CD14-positive monocyte (primary cell): ENCODE data around the gene RBM10. TPM values are rescaled to one million over a fixed set of nuclear protein-coding genes. Genes with fewer than 3 reads are reported as not detected.

Experiments
- DNase-seq, 3 donors: peaks; one replicate each; pipeline ENCODE4 v3.0.0-alpha.2; 2011 to 2022
- H2AFZ ChIP-seq: 2 replicates; pipeline ENCODE4 v1.6.0; 2012; ENCODE audit warnings: mild to moderate bottlenecking, low read depth, low read length, inconsistent platforms; ENCODE audit not compliant: insufficient read depth, poor library complexity, severe bottlenecking
- H3K27ac ChIP-seq, 2 donors: 1 replicate in 1 of 2; 2 replicates in 1 of 2; pipeline ENCODE4 v1.5.1; 2012 to 2013; ENCODE audit warnings: low read length in 2 of 2, control low read depth in 1 of 2, inconsistent platforms in 1 of 2, low read depth in 1 of 2, mild to moderate bottlenecking in 1 of 2
- H3K27me3 ChIP-seq, 2 donors: one replicate each; pipeline versions ENCODE4 v1.6.0 to v1.6.1; 2011 to 2013; ENCODE audit warnings: low read length in 2 of 2; ENCODE audit not compliant: control insufficient read depth in 2 of 2, insufficient read depth in 2 of 2
- H3K36me3 ChIP-seq, 2 donors: replicated peaks in 1 of 2; 1 replicate in 1 of 2; 2 replicates in 1 of 2; pipeline versions ENCODE4 v1.5.1 to v1.6.1; 2012 to 2013; ENCODE audit warnings: low read length in 2 of 2, control low read depth in 1 of 2, inconsistent platforms in 1 of 2, mild to moderate bottlenecking in 1 of 2; ENCODE audit not compliant: insufficient read depth in 2 of 2, control insufficient read depth in 1 of 2
- H3K4me1 ChIP-seq, 2 donors: 1 replicate in 1 of 2; 2 replicates in 1 of 2; pipeline versions ENCODE4 v1.5.1 to v1.6.1; 2012 to 2013; ENCODE audit warnings: low read length in 2 of 2, control low read depth in 1 of 2, inconsistent platforms in 1 of 2, mild to moderate bottlenecking in 1 of 2, moderate library complexity in 1 of 2; ENCODE audit not compliant: insufficient read depth in 2 of 2, control insufficient read depth in 1 of 2
- H3K4me2 ChIP-seq: replicated peaks from 2 replicates; pipeline ENCODE3; 2012; ENCODE audit warnings: low read length, moderate library complexity, mild to moderate bottlenecking; ENCODE audit not compliant: poor library complexity, severe bottlenecking; ENCODE audit errors: extremely low read depth
- H3K4me3 ChIP-seq, 3 experiments: fragments of 200-600 bp in 1 of 3; sonication (generic) in 1 of 3; replicated peaks in 1 of 3; 1 replicate in 2 of 3; 2 replicates in 1 of 3; pipeline ENCODE4 v1.5.1; 2011 to 2013; ENCODE audit warnings: low read length in 3 of 3, mild to moderate bottlenecking in 3 of 3, control low read depth in 2 of 3, low read depth in 2 of 3, inconsistent platforms in 1 of 3, moderate library complexity in 1 of 3
- H3K79me2 ChIP-seq: 2 replicates; pipeline ENCODE4 v1.6.0; 2012; ENCODE audit warnings: mild to moderate bottlenecking, control low read depth, inconsistent platforms, low read length, moderate library complexity; ENCODE audit not compliant: insufficient read depth
- H3K9ac ChIP-seq: 2 replicates; pipeline ENCODE4 v1.6.0; 2017; ENCODE audit warnings: low read length, mild to moderate bottlenecking; ENCODE audit not compliant: insufficient read depth, poor library complexity, severe bottlenecking
- H3K9me3 ChIP-seq, 2 donors: replicated peaks in 1 of 2; 1 replicate in 1 of 2; 2 replicates in 1 of 2; pipeline versions ENCODE4 v1.5.1 to v1.6.1; 2012 to 2013; ENCODE audit warnings: low read length in 2 of 2, control low read depth in 1 of 2; ENCODE audit not compliant: control insufficient read depth in 1 of 2, insufficient read depth in 1 of 2
- H4K20me1 ChIP-seq: 2 replicates; pipeline ENCODE4 v1.6.0; 2012; ENCODE audit warnings: mild to moderate bottlenecking, low read length, control low read depth, moderate library complexity; ENCODE audit not compliant: insufficient read depth
- H3K27ac Mint-ChIP-seq, 7 donors: one replicate each; pipeline ENCODE4 v1.8.0; 2020; ENCODE audit warnings: mild to moderate bottlenecking in 7 of 7, mixed read lengths in 7 of 7, moderate library complexity in 6 of 7, inconsistent platforms in 2 of 7
- H3K27me3 Mint-ChIP-seq, 3 donors: one replicate each; pipeline ENCODE4 v1.8.0; 2021 to 2022; ENCODE audit warnings: low read depth in 3 of 3, mild to moderate bottlenecking in 3 of 3, mixed read lengths in 3 of 3, moderate library complexity in 3 of 3, inconsistent platforms in 1 of 3
- H3K36me3 Mint-ChIP-seq, 2 donors: one replicate each; pipeline ENCODE4 v1.8.0; 2020; ENCODE audit warnings: mixed read lengths in 2 of 2, inconsistent platforms in 1 of 2, mild to moderate bottlenecking in 1 of 2
- H3K4me1 Mint-ChIP-seq: one replicate; pipeline ENCODE4 v1.8.0; 2020; ENCODE audit warnings: mild to moderate bottlenecking, mixed read lengths
- H3K4me3 Mint-ChIP-seq, 2 donors: one replicate each; pipeline ENCODE4 v1.8.0; 2020; ENCODE audit warnings: mild to moderate bottlenecking in 2 of 2, mixed read lengths in 2 of 2, moderate library complexity in 1 of 2
- H3K9me3 Mint-ChIP-seq, 7 donors: one replicate each; pipeline ENCODE4 v1.8.0; 2020 to 2022; ENCODE audit warnings: mixed read lengths in 7 of 7, mild to moderate bottlenecking in 6 of 7, moderate library complexity in 6 of 7, inconsistent platforms in 2 of 7
- WGBS: methylation state at CpG from one replicate; pipeline ENCODE4 v1.1.5; 2013; ENCODE audit warnings: missing lambda C conversion rate; ENCODE audit not compliant: insufficient coverage; 5-methylcytosine and 5-hydroxymethylcytosine counted together
- intact Hi-C, 2 donors: fragments of 100-400 bp; cut with micrococcal nuclease; formaldehyde crosslinking; loops; one replicate each; pipeline versions ENCODE4 v1.15.0 to v1.15.1; 2023
- polyA plus RNA-seq, 3 donors: library from polyadenylated mRNA; depleted of rRNA in 1 of 3; unstranded in 2 of 3; stranded (reverse) in 1 of 3; fragments of 300-500 nt in 2 of 3; fragments of >200 nt in 1 of 3; fragmentation: Illumina TruSeq in 2 of 3; gene quantifications; 1 replicate in 2 of 3; 2 replicates in 1 of 3; pipeline ENCODE4 v1.2.3, GENCODE V29; 2012 to 2021
- TF ChIP-seq, protein P1 (sequence below): fragments of 200-600 bp; IDR thresholded peaks from one replicate; pipeline ENCODE4 v1.8.0; 2022; ENCODE audit warnings: antibody characterized with exemption, mild to moderate bottlenecking

RBM10 gene
- polyA plus RNA-seq, 3 donors = 7.3 to 29.4 (median 14.0) TPM

DNA sequence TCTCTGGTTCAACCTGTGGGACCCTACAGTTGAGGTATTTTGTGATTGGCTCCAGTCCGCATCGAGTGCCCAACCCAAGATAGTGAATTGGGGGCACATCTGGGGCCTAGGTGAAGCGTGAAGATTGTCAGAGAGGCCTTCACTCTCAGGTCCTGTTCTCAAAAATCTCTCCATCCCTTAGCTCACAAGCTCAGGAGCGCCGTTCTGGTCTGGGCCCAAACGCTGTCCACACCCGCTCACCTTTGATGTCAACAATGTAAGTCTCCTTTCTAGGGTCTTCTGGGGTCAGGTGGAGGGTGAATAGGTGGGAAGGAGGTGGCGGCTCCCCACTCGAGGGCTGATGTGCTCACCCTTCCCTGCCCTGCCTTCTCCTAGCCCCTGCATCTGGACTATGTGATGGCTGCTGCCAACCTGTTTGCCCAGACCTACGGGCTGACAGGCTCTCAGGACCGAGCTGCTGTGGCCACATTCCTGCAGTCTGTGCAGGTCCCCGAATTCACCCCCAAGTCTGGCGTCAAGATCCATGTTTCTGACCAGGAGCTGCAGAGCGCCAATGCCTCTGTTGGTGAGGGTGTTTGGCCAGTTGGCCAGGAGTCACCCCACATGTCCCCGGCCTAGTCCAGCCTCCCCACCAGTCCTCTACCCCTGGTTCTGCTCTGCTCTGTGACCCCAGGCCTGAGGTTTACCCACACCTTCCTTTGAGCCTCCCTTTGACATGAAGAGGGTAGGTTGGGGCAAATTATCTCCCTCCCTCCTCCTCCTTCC lies 65.8 kb downstream of the RBM10 start:
- peaks cover 88 to 100% of the 10 kb centered on the region in 2 donors for H3K36me3 ChIP-seq
- H3K27ac Mint-ChIP-seq = peak overlapping the region in 2 of 7 donors; percentile 21 to 32

More for the DNA sequence above, 65.8 kb downstream of the RBM10 start:
- Histone ChIP-seq H3K4me2 (no peak overlapping the region), H3K27ac (no peak overlapping the region), H2AFZ (no peak overlapping the region), H3K4me1 (no peaks in the 10 kb centered on the region), H3K27me3 (no peaks in the 10 kb centered on the region), H3K9me3 (no peaks in the 10 kb centered on the region), H3K79me2 (peaks cover 3% of the 10 kb centered on the region), H3K4me3 (no peak overlapping the region), H4K20me1 (peaks cover 63% of the 10 kb centered on the region), H3K9ac (no peak overlapping the region)
- Mint-ChIP-seq H3K9me3 (peaks cover 0 to 6% (median 0%) of the 10 kb centered on the region in 7 donors), H3K36me3 (peaks cover 84 to 99% of the 10 kb centered on the region in 2 donors), H3K27me3 (peaks cover 0 to 16% (median 0%) of the 10 kb centered on the region in 3 donors), H3K4me1 (no peaks in the 10 kb centered on the region), H3K4me3 (no peak overlapping the region)
- 100% methylated on average over 1 of the region's 15 CpGs for WGBS
- intact Hi-C loops = no loop called here
- no peak for DNase-seq
- TF ChIP-seq, protein P1, sequence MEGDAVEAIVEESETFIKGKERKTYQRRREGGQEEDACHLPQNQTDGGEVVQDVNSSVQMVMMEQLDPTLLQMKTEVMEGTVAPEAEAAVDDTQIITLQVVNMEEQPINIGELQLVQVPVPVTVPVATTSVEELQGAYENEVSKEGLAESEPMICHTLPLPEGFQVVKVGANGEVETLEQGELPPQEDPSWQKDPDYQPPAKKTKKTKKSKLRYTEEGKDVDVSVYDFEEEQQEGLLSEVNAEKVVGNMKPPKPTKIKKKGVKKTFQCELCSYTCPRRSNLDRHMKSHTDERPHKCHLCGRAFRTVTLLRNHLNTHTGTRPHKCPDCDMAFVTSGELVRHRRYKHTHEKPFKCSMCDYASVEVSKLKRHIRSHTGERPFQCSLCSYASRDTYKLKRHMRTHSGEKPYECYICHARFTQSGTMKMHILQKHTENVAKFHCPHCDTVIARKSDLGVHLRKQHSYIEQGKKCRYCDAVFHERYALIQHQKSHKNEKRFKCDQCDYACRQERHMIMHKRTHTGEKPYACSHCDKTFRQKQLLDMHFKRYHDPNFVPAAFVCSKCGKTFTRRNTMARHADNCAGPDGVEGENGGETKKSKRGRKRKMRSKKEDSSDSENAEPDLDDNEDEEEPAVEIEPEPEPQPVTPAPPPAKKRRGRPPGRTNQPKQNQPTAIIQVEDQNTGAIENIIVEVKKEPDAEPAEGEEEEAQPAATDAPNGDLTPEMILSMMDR = no peak
